GM12878 (cell line): ENCODE results near the gene MACROD2. TPM values are rescaled to one million over a fixed set of nuclear protein-coding genes. Genes with fewer than 3 reads are reported as not detected.

Experiments used
- ATAC-seq: fragments of 200-7000 bp; cut with Tn5 transposase; 3 replicates; pipeline ENCODE4 v1.9.1; 2020; ENCODE audit warnings: mild to moderate bottlenecking, moderate library complexity
- BruUV-seq: library from RNA; stranded (reverse); fragments of 400-500 nt; replicated peaks from 2 replicates; lab custom pipeline; 2021; lab: Mats Ljungman, UMichigan
- CTCF ChIA-PET: fragments of 300-600 bp; sonication (Branson Sonifier 250); formaldehyde crosslinking; extraction: SDS; loops from one replicate; lab custom pipeline; 2021; ENCODE audit warnings: inconsistent platforms; lab: Yijun Ruan, JAX
- POLR2A ChIA-PET: fragments of 350-600 bp; formaldehyde crosslinking; extraction: SDS; loops from one replicate; lab custom pipeline; 2021; ENCODE audit warnings: inconsistent platforms; lab: Charles Lee
- RAD21 ChIA-PET: fragments of 300-600 bp; sonication (Branson Sonifier 250); formaldehyde crosslinking; loops from one replicate; lab custom pipeline; 2023; ENCODE audit warnings: antibody characterized with exemption; ENCODE audit not compliant: unreplicated experiment; lab: Charles Lee
- SMC1A ChIA-PET: fragments of 300-600 bp; sonication (Branson Sonifier 250); formaldehyde crosslinking; loops from one replicate; lab custom pipeline; 2023; ENCODE audit not compliant: unreplicated experiment, uncharacterized antibody; lab: Charles Lee
- DNase-seq: peaks from one replicate; pipeline ENCODE4 v3.0.0-alpha.2; 2011; ENCODE audit warnings: low read depth, low spot score
- FAIRE-seq: peaks from 3 replicates; lab custom pipeline; 2011; peaks lifted over from hg19 to GRCh38; lab: Jason Lieb, UNC
- H2AFZ ChIP-seq: 2 replicates; pipeline ENCODE4 v1.6.0; 2011; ENCODE audit warnings: low read depth, low read length, control low read depth; ENCODE audit not compliant: control insufficient read depth
- H3K27ac ChIP-seq: 2 replicates; pipeline ENCODE4 v1.5.1; 2011; ENCODE audit warnings: control low read depth; ENCODE audit not compliant: control insufficient read depth, insufficient read depth
- H3K27me3 ChIP-seq, 2 experiments: replicated peaks in 1 of 2; 2 replicates each; pipeline versions ENCODE4 v1.6.0 to v1.6.1; 2011; ENCODE audit warnings: low read length in 1 of 2; ENCODE audit not compliant: control insufficient read depth in 2 of 2, insufficient read depth in 2 of 2
- H3K36me3 ChIP-seq, 2 experiments: 2 replicates each; pipeline ENCODE4 v1.5.1; 2011; ENCODE audit warnings: low read length in 1 of 2; ENCODE audit not compliant: control insufficient read depth in 2 of 2, insufficient read depth in 2 of 2
- H3K4me1 ChIP-seq: 2 replicates; pipeline ENCODE4 v1.6.1; 2011; ENCODE audit warnings: mild to moderate bottlenecking, low read length, moderate library complexity, mixed read lengths; ENCODE audit not compliant: control insufficient read depth, insufficient read depth
- H3K4me2 ChIP-seq: 2 replicates; pipeline ENCODE4 v1.6.0; 2011; ENCODE audit warnings: control low read depth; ENCODE audit not compliant: control insufficient read depth, insufficient read depth
- H3K4me3 ChIP-seq: fragments of 200-600 bp; sonication (generic); 2 replicates; pipeline ENCODE4 v1.5.1; 2016
- H3K79me2 ChIP-seq: 2 replicates; pipeline ENCODE4 v1.6.0; 2011; ENCODE audit warnings: low read length; ENCODE audit not compliant: control insufficient read depth, insufficient read depth
- H3K9ac ChIP-seq: 2 replicates; pipeline ENCODE4 v1.8.0; 2011; ENCODE audit warnings: low read length, control low read depth, mixed read lengths; ENCODE audit not compliant: control insufficient read depth, insufficient read depth
- H3K9me3 ChIP-seq: replicated peaks from 3 replicates; pipeline ENCODE4 v1.5.1; 2011; ENCODE audit warnings: mild to moderate bottlenecking, low read length; ENCODE audit not compliant: control insufficient read depth, insufficient read depth
- H4K20me1 ChIP-seq: 2 replicates; pipeline ENCODE4 v1.6.0; 2011; ENCODE audit not compliant: control insufficient read depth, insufficient read depth
- ATF7 ChIP-seq: fragments of 450-650 bp; IDR thresholded peaks from 2 replicates; pipeline ENCODE4 v1.6.1; 2016; ENCODE audit warnings: low read depth, mild to moderate bottlenecking
- BACH1 ChIP-seq: fragments of 450-650 bp; IDR thresholded peaks from 2 replicates; pipeline ENCODE4 v1.6.1; 2017; ENCODE audit warnings: mild to moderate bottlenecking, borderline replicate concordance
- BHLHE40 ChIP-seq, 2 experiments: fragments of 450-650 bp in 1 of 2; IDR thresholded peaks; 2 replicates each; pipeline ENCODE4 v1.6.1; 2011 to 2017; ENCODE audit warnings: low read depth in 2 of 2, borderline replicate concordance in 1 of 2, improper control_type of control experiment in 1 of 2, low read length in 1 of 2, mild to moderate bottlenecking in 1 of 2
- E4F1 ChIP-seq: fragments of 450-650 bp; IDR thresholded peaks from 2 replicates; pipeline ENCODE4 v1.6.1; 2018; ENCODE audit warnings: borderline replicate concordance, mild to moderate bottlenecking; ENCODE audit not compliant: partially characterized antibody
- MAX ChIP-seq: IDR thresholded peaks from 2 replicates; pipeline ENCODE4 v1.6.1; 2012; ENCODE audit warnings: low read depth, low read length, improper control_type of control experiment
- NFYB ChIP-seq: IDR thresholded peaks from 2 replicates; pipeline ENCODE4 v1.6.1; 2011; ENCODE audit warnings: low read depth, mild to moderate bottlenecking, low read length, improper control_type of control experiment, moderate library complexity; ENCODE audit not compliant: insufficient read depth
- PAX5 ChIP-seq: IDR thresholded peaks from 2 replicates; pipeline ENCODE4 v1.6.1; 2011; ENCODE audit warnings: low read depth, low read length, borderline replicate concordance
- POLR2A ChIP-seq: IDR thresholded peaks from 2 replicates; pipeline ENCODE4 v1.6.1; 2011; ENCODE audit warnings: low read depth, mild to moderate bottlenecking, low read length
- SMARCA5 ChIP-seq: fragments of 450-650 bp; IDR thresholded peaks from 2 replicates; pipeline ENCODE4 v1.6.1; 2017; ENCODE audit warnings: mild to moderate bottlenecking
- STAT1 ChIP-seq: fragments of 450-650 bp; conservative IDR thresholded peaks from 2 replicates; pipeline ENCODE4 v1.6.1; 2014; ENCODE audit warnings: antibody characterized with exemption, mild to moderate bottlenecking
- TBL1XR1 ChIP-seq: IDR thresholded peaks from 2 replicates; pipeline ENCODE4 v1.6.1; 2012; ENCODE audit warnings: low read depth, low read length, improper control_type of control experiment
- TCF12 ChIP-seq: IDR thresholded peaks from 2 replicates; pipeline ENCODE4 v1.6.1; 2011; ENCODE audit warnings: low read depth, mild to moderate bottlenecking, low read length
- TCF3 ChIP-seq: IDR thresholded peaks from 2 replicates; pipeline ENCODE4 v1.6.1; 2012; ENCODE audit warnings: low read depth, mild to moderate bottlenecking, low read length, borderline replicate concordance; ENCODE audit not compliant: insufficient read depth
- ZSCAN29 ChIP-seq: fragments of 450-650 bp; IDR thresholded peaks from 2 replicates; pipeline ENCODE4 v1.6.1; 2017; ENCODE audit warnings: mild to moderate bottlenecking, moderate library complexity
- WGBS: methylation state at CpG from one replicate; pipeline ENCODE4 v1.1.6; 2016; ENCODE audit warnings: low lambda C conversion rate; ENCODE audit not compliant: insufficient replicate concordance, insufficient coverage; ENCODE audit errors: missing lambda C conversion rate; 5-methylcytosine and 5-hydroxymethylcytosine counted together
- in situ Hi-C: fragments of 300-500 bp; cut with MboI; formaldehyde crosslinking; loops from 9 replicates; pipeline ENCODE4 v1.14.3; 2018; ENCODE audit warnings: mixed read lengths
- intact Hi-C: fragments of 100-400 bp; cut with micrococcal nuclease; formaldehyde crosslinking; loops from one replicate; pipeline ENCODE4 v1.14.2; 2022; ENCODE audit not compliant: unreplicated experiment
- polyA plus RNA-seq, 11 experiments: library from polyadenylated mRNA; depleted of rRNA in 4 of 11; unstranded in 6 of 11; stranded (reverse) in 5 of 11; fragments of >200 nt; fragmentation: Nextera tagmentation in 4 of 11; fragmentation: Illumina TruSeq in 1 of 11; extraction: Ambion mirVana in 4 of 11; extraction: Trizol in 1 of 11; gene quantifications; 1 replicate in 1 of 11; 2 replicates in 10 of 11; pipeline versions ENCODE4 v1.2.1 to v1.2.3, GENCODE V29; 2011 to 2016; ENCODE audit warnings: inconsistent platforms in 2 of 11, missing spikeins in 2 of 11, low read depth in 1 of 11
- total RNA-seq, 4 experiments: library from RNA; depleted of rRNA in 3 of 4; stranded (reverse); fragments of >200 nt in 3 of 4; fragmentation: Illumina TruSeq in 1 of 4; extraction: Trizol in 1 of 4; gene quantifications; 2 replicates each; pipeline versions ENCODE4 v1.2.1 to v1.2.3, GENCODE V29; 2013 to 2021
- TF ChIP-seq, protein P1 (sequence below): fragments of 450-650 bp; formaldehyde crosslinking; IDR thresholded peaks from 2 replicates; pipeline ENCODE4 v1.4.0; 2022; ENCODE audit warnings: mild to moderate bottlenecking, moderate library complexity
- TF ChIP-seq, protein P2 (sequence below): IDR thresholded peaks from 2 replicates; pipeline ENCODE4 v1.6.1; 2012; ENCODE audit warnings: low read depth, low read length, improper control_type of control experiment

The MACROD2 gene
- total and polyA plus RNA-seq, 10 of the 15 experiments (the other 5 are each of a cell fraction or from before 2014, with no cell fraction given): 1.1 to 21.5 (median 2.2) TPM

GRCh38 chr20:14617123-14617522 is 621.8 kb downstream of the MACROD2 start (continued):
- TF ChIP-seq MAX (no peak), BHLHE40 (IDR thresholded peaks at IDR 0.05; ENCODE audit: borderline replicate concordance in 1 of 2, low read depth in 2 of 2, low read length in 1 of 2) (no peak), TCF12 (no peak)

DNA sequence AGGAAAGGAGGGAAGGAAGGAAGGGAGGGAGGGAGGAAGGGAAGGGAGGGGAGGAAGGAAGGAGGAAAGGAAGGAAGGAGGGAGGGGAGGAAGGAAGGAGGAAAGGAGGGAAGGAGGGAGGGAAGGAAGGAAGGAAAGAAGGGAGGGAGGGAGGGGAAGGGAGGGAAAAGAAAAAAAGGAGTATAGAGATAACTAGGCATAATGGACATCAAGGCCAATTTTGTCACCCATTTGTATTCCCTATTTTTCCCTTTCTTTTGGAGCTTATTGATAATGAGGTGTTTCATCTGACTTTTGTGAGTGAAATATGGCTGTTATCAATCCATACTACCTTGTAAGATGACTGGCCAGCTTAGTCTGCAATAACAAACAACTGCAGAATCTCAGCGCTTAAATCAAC is 624.1 kb downstream of the MACROD2 start:
- ATAC-seq (no peak), DNase-seq (no peak), FAIRE-seq (no peak)
- no peak overlapping the region for H3K9ac ChIP-seq
- no TSS peak for BruUV-seq
- H3K4me2 ChIP-seq: no peak overlapping the region
- RAD21 ChIA-PET: no interaction called here
- in situ Hi-C loops (no loop called here), intact Hi-C loops (no loop called here)
- no peak for TF ChIP-seq BACH1
- no peak for TF ChIP-seq STAT1
- TF ChIP-seq, protein P1, sequence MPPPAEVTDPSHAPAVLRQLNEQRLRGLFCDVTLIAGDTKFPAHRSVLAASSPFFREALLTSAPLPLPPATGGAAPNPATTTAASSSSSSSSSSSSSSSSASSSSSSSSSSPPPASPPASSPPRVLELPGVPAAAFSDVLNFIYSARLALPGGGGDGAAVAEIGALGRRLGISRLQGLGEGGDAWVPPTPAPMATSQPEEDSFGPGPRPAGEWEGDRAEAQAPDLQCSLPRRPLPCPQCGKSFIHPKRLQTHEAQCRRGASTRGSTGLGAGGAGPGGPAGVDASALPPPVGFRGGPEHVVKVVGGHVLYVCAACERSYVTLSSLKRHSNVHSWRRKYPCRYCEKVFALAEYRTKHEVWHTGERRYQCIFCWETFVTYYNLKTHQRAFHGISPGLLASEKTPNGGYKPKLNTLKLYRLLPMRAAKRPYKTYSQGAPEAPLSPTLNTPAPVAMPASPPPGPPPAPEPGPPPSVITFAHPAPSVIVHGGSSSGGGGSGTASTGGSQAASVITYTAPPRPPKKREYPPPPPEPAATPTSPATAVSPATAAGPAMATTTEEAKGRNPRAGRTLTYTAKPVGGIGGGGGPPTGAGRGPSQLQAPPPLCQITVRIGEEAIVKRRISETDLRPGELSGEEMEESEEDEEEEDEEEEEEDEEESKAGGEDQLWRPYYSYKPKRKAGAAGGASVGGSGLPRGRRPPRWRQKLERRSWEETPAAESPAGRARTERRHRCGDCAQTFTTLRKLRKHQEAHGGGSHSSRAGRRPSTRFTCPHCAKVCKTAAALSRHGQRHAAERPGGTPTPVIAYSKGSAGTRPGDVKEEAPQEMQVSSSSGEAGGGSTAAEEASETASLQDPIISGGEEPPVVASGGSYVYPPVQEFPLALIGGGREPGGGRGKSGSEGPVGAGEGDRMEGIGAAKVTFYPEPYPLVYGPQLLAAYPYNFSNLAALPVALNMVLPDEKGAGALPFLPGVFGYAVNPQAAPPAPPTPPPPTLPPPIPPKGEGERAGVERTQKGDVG: no peak
- TF ChIP-seq TCF12: no peak
- TF ChIP-seq TBL1XR1: no peak
- TF ChIP-seq ZSCAN29: no peak
- TF ChIP-seq ATF7: no peak
- TF ChIP-seq PAX5: no peak
- TF ChIP-seq E4F1: no peak
- no peak for TF ChIP-seq TCF3
- no peak for TF ChIP-seq POLR2A
- no peak for TF ChIP-seq SMARCA5
- no peak for TF ChIP-seq NFYB
- TF ChIP-seq, protein P2, sequence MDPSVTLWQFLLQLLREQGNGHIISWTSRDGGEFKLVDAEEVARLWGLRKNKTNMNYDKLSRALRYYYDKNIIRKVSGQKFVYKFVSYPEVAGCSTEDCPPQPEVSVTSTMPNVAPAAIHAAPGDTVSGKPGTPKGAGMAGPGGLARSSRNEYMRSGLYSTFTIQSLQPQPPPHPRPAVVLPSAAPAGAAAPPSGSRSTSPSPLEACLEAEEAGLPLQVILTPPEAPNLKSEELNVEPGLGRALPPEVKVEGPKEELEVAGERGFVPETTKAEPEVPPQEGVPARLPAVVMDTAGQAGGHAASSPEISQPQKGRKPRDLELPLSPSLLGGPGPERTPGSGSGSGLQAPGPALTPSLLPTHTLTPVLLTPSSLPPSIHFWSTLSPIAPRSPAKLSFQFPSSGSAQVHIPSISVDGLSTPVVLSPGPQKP: no peak
- CTCF ChIA-PET: no interaction called here
- no peak overlapping the region for H3K4me3 ChIP-seq
- H2AFZ ChIP-seq: no peak overlapping the region
- no peaks in the 10 kb centered on the region for H3K79me2 ChIP-seq
- POLR2A ChIA-PET: no interaction called here
- WGBS: 69% methylated on average over 1 of the region's 1 CpG
- no peaks in the 10 kb centered on the region for H3K36me3 ChIP-seq
- H3K27ac ChIP-seq: no peak overlapping the region
- no peaks in the 10 kb centered on the region for H3K4me1 ChIP-seq
- H4K20me1 ChIP-seq: no peaks in the 10 kb centered on the region
- SMC1A ChIA-PET: no interaction called here
- no peaks in the 10 kb centered on the region; a peak in 1 of 4 replicates for H3K27me3 ChIP-seq
- H3K9me3 ChIP-seq: no peaks in the 10 kb centered on the region
